ENCODE measurements around the gene TASOR.

The TASOR gene

DNA sequence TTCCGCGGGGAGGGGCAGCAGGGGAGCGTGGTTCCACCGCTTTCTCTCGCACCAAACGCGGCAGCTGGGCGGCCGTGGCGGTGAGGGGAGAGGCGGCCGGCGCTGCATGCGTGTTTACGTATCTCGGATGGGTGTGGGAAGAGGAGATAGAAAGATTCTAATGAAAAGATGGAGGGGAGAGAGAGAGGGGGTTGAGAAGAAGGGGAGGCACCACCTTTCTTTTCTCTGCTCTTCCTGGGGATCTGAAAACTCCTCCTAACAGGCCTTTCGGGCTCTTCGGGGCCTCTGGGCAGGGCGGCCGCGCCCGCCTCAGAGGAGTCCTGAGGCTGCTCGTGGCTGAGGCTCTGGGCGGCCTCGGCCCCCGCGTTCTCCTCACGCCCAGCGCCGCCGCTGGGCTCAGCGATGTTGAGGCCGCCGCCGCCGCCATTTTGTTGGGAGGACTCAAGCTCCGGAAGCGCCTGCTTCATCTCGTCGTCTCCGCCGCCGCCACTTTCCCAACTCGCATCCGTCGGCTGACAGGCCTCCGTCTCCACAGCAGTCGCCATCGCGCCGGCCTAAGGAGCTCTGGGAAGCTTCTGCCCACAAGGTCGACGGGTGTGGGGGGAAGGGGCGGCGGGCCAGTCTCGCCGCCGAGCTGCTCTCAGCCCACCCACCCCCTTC is 473 bp downstream of the TASOR start:
- DNase-seq (ENCODE audit: low read depth): peak; percentile 61

- DNase-seq (ENCODE audit: low read depth): no peak
Observed at GRCh38 chr3:56681984-56682461, 1.0 kb downstream of the TASOR start.

GRCh38 chr3:56680054-56680580 is 2.9 kb downstream of the TASOR start:
- DNase-seq (ENCODE audit: low read depth): no peak

GRCh38 chr3:56677286-56677685 is 5.8 kb downstream of the TASOR start:
- DNase-seq (ENCODE audit: low read depth): no peak

- DNase-seq (ENCODE audit: low read depth): no peak
Observed at GRCh38 chr3:56673781-56674457, 9.1 kb downstream of the TASOR start.

DNA sequence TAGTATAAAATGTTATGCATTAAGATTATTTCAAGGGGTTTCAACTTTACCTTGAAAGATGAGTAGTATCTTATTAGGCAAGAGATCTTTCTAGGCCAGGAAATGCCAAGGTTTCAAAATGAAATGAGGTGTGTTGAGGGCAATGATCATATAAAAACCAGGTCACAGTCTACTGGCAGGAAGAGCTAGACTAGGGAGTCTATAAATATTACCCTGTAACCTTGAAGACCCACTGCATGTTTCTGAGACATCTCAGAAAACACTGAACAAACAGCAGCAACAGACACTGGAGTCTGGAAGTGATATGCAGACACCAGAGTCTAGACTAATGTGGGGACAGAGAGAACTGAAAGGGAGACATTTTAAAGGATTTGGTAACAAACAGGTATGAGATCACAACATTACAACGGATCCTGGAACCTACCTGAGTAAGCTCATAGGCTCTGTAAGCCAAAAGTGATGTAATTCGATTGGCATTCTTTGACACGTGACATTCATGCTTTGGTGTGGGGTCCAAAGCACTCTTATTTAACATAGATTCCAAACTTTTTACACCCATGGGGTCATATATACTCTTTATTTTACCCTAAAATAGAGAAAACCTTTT is 15.0 kb downstream of the TASOR start:
- no peak for DNase-seq (ENCODE audit: low read depth)

- DNase-seq (ENCODE audit: low read depth): no peak
Observed at GRCh38 chr3:56664823-56665222, 18.2 kb downstream of the TASOR start.

DNA sequence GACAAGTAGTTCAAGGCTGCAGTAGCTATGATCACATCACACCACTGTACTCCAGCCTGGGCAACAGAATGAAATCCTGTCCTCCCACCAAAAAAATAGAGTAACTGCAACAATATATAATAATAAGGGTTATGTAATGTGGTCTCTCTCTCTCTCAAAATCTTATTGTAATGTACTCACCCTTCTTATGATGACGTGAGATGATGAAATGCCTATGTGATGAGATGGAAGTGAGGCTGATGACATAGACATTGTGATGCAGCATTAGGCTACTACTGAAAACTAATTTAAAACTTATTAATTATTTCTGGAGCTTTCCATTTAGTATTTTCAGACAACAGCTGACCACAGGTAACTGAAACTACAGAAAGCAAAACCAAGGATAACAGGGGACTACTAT is 27.4 kb downstream of the TASOR start:
- no peak for DNase-seq (ENCODE audit: low read depth)

- DNase-seq (ENCODE audit: low read depth): no peak
Observed at GRCh38 chr3:56654460-56654859, 28.6 kb downstream of the TASOR start.

- no peak for DNase-seq (ENCODE audit: low read depth)
Observed at GRCh38 chr3:56645407-56645806, 37.7 kb downstream of the TASOR start.

DNA sequence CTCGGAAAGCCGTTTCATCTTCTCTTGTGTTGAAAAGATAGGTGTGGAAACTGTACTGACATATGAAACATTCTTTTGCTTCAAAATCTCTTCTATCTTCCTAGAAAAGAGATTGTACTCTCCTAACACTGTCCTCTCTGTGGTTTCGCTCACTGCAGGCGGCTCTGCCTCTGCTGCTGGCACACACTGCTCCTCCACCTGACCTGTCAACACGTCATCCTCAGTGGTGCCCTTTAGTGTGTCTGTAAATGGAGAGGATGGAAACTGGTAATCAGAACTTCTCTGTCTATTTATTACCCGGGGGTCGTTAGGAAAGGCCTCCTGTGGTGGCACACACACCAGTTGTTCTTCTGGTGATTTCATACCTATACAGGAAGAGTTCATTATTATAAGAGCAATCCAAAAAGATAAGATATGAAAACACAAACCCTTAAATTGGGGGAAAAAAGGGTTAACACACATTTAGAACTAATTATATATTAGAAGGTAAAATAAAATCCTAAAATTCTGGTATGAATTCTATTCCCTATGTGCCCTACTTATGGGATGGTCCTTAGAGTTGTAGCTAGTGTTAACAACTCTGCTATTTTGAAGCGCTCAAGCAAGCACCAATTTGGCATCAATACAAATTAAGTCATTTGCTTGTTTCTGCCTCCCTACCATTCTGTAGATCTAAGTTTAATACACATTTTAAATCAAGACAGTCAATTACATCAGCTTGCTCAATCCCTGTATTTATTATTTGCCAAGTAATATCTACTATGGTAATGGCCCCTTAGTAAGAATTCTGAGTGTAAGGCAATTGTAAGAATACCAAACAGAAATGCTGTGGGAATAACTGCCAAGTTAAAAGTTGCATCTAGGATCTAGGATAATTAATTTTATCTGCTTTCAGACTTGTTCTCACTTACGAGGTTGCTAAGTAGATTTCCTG is 49.2 kb downstream of the TASOR start:
- DNase-seq (ENCODE audit: low read depth): no peak

All from CMK (cell line).